ENCODE measurements around the gene PRR22.

The PRR22 gene

DNA sequence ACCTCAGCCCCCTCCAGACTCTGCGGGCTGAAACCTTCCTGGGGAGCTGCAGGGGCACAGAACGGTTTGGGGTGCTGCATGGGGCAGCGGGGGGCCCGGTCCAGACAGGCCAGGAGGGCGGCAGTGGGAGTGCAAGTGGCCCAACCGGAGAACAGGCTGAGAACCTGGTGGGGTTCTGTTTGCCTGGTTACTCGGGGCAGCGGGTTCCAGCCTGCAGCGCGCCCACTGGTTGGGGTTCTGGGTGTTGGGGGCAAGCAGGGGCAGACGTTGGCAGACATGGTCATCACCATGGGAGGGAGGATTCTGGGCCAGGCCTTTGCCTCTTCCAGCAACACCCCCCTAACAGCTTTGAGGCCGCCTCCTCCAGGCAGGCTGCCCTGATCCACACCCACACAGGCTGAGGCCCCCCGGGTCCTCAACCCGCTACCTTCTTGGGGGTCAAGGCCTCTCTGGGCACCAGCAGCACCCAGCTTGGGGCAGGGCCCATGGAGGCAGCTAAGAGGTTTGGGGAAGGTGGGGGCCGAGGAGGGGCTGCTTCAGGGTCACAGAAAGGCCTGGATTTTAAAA lies at the start of gene PRR22:
Gene PRR22 (minus strand): TSS at position 166 of the 567 bp plus-strand sequence. CDS start 86 bp downstream, at position 80.
- DNase-seq = no peak

DNA sequence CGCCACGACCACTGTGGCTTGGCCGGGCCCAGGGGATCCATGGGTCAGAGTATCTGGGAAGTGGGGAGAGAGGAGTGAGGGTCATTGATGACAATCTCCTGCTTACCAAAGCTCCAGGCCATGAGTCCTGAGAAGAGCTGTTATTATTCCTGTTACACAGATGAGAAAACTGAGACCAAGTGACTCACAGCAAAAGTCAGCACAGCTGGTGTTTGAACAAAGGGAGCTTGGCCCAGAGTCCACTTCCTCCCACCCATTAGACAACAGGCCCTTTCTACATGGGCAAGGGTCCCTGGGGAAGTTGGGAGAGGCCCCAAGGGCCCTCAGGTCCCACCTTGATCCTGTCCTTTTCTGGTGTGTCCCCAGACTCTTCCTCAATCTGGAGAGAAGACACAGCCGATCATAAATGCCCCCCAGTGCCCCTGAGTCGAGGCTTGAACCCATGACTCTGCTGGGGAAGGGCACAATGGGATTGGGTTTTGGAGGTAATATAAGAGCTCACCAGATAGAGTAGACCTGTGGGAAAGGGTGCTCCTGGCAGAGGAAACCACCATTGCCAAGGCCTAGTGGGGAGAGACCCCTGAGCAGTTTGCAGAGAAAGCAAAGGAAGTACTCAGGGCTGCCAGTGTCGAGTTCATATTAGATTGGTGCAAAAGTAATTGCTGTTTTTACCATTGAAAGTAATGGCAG lies 48.1 kb upstream of the PRR22 start:
- no peak for DNase-seq

DNA sequence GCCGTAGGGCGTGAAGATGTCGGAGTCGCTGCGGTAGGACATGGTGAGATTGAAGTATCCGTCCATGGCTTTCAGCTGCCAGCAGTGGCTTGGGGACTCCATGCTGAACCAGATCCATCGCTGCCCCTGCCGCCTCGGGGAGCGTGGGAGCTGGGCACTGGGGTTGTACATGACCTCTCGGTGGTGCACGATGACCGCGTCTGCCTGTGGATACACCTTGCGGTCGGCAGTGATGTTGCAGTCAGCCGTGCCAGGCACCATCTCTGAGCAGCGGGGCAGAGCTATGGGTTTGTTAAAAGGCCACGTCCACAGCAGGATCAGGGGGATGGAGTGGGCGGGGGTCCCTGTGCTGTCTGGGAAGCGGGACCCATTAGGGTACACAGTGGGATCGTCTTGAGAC lies 47.5 kb upstream of the PRR22 start:
- DNase-seq = no peak

DNA sequence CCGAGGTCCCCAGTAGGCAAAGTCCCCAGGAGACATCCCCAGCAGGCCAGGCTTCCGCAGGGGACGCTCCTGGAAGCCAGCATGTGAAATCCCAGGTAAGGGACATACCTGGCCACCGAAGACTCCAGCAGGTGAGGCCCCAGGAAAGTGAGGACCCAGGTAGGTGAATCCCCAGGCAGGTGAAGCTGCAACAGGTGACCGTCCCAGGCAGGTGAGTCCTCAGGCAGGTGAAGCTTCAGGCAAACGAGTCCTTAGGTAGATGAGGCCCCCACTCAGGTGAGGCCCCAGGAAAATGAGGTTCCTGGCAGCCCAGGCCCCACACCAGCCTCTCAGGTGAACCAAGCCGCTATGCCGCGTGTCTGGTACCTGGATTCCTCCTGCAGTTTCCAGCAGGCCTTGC lies 46.6 kb upstream of the PRR22 start:
- no peak for DNase-seq

DNA sequence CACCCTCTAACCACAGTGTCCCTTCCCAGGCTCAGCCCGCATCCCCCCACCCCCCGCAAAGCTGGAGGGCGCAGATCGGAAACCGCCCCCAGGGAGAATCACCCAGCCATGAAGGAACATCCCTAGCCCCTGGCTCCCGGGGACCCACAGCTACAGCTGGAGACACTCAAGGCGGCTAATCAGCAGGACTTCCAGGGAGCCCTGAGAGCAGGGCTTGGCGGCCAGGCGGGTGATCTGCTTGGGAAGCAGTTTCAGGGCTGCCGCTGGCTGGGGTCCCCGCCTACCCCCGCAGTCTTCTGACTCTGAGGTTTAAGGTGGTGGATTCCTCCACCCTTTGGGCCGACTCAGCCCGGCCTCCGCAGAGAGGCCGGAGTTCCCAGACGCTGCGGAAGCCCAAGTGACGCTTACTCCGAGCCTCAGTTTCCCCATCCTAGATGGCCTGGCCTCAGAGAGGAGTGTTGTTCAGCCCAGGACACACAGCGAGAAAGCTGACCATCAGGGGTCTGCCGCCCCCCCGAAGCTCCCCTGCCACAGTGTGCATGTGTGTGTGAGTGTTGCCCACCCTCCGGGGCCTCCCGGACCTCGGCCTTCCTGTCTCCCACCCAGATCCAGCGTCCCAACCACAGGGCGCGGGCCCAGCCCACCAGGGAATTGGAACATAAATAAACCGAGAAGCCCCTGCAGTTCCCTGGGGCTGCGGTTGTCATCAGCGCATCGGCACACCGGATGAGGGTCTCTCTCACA lies 45.2 kb upstream of the PRR22 start:
- no peak for DNase-seq

DNA sequence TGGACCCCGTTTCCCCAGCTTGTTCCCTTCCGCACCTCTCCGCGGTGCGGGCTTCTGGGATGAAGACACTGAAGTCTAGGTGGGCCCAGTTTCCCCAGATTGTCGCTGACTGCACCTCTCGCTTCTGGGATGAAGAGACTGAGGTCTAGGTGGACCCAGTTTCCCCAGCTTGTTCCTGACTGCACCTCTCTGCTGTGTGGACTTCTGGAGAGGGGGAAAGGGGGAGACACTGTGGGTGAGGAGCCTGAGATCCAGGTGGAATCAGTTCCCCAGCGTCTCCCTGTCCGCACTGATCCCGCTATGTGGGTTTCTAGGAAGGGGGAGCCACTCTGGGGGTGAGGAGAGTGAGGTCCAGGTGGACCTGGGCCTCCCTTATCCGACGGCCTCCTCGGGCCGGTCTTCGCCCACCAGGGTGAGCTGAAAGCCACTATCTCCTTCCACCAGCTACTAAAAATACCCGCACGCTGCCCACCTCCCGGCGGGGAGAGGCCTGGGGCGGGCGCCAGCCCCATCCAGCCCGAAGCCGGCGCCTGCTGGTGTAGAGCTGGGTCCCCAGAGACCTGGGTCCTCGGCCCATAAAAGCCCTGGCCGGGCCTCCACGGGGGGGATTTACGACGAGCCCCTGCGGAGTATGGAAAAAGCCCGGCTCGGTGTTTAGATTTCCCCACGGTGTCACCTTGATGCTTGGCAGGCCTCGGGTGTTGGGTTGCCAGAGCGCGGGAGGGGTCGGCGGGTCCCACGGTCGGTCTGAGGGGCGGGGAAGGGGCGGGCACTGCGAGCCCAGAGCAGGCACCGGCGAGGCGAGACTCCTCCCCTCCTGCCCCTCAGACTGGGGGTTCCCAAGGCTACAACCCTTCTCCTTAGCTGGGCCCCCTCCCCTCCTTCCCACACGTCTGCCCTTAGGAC lies 44.4 kb upstream of the PRR22 start:
- peak; percentile 46 for DNase-seq

DNA sequence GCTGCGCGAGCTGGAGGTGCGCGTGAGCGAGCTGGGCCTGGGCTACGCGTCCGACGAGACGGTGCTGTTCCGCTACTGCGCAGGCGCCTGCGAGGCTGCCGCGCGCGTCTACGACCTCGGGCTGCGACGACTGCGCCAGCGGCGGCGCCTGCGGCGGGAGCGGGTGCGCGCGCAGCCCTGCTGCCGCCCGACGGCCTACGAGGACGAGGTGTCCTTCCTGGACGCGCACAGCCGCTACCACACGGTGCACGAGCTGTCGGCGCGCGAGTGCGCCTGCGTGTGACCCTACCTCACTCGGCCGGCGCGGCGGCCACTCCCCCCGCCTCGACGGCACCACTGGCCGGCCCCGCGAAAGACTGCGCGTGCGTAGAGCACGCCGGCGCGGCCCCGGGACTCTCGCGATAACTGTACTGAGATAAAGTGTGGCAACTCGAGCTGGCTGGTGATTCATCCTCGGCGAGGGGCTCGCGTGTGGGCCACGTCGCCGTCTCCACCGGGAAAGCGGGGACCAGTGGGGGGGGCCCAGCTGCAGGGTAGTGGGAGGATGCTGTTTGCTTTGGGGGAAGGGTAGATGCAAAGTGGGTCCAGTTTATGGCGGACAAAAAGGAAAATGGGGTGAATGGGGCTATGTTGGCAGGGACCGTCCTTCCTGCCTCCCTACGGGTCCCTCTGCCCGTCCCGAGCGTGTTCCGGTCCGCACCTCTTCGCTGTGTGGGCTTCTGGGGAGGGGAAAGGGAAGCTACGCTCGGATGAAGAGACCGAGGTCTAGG lies 43.5 kb upstream of the PRR22 start:
- peak; percentile 98 for DNase-seq

DNA sequence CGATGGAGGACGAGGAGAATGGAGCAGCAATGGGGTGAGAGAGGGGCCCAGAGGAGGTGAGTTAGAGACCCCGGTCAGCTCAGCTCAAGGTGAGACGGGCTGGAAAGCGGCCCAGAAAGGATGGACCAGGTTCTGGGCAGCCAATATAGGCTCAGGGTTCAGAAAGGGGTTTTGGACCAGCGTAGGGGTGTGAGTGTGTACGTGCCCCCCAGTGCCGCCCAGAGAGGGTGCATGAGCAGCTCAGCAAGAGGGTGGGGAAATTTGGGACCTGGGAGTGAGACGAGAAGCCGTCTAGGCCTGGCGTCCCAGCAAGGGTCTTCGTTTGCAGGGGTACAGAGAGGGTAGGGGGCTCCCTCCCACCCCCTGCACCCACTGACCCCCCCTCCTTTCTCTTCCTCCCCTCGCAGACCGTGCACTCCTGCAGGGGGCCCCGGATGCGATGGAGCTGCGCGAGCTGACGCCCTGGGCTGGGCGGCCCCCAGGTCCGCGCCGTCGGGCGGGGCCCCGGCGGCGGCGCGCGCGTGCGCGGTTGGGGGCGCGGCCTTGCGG lies 42.9 kb upstream of the PRR22 start:
- DNase-seq = no peak

DNA sequence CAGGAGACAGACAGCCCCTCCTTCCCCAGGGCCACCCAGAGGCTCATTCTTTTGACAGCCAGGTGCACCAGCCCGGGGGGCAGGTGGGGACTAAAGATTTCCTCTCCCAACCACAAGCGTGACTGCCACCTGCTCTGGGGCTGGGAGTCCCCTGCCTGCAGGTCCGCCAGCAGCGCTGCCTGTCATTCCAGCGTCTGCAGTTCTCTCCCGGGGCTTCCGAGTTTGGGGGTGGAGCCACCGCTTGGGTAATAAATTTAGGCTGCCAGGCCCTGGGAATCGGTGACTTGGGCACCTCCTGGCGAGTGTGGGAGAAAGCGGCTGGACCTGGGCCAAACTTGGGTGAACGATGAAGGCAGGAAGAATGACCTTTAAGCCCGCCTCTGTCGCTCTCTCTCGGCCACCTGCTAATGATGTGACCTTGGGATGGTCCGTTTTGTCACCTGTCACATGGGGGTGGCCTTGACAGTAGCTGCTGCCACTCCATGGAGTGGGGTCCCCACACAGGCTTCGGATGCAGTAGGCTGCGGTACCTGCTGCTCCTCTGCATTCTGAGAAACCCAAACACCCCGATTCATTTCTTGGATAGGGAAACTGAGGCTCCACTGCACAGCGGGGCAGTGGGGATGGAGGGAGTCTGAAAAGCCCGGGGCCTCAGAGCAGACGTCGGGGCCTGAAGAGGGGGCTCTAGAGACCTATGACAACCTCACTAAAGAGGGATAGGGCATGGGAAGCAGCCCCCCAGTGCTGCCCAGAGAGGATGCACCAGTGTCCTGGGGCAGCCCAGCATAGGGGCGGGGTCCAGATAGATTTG lies 42.2 kb upstream of the PRR22 start:
- no peak for DNase-seq

DNA sequence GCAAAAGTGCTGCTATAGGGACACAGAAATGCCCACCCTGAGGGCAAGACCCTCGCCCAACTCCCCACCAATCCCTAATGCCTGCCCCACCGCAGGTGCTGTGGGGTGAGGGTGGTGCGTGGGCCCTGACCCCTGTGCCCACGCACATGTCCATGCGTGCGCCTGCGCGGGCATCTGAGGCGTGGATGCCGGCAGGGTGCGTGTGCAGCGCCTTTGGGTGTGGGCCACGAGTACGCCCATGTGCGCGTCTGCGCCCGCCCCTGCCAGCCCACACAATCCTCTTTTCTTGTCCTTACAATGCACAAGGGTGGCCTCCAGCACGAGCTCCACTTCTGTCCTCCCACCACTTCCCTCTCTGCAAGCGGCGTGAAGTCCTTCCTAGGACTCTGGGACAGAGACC lies 40.6 kb upstream of the PRR22 start:
- DNase-seq = no peak

DNA sequence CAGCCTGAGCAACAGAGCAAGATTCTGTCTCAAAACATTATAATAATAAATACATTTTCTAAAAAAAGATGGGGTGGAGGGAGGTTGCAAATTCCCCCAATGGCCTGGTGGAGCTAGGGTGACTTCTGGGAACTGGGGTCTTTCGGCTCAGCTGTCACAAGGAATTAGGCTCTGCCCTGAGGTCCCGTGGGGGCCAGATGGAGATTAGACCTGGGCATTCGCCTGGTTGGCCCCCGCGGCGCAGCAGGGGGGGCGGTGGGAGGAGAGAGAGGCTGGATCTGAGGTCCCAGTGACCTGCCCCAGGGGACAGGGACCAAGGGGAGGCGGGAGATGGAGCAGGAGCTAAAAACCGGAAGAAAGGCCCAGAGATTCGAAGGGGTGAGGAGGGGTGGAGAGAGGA lies 40.2 kb upstream of the PRR22 start:
- no peak for DNase-seq

DNA sequence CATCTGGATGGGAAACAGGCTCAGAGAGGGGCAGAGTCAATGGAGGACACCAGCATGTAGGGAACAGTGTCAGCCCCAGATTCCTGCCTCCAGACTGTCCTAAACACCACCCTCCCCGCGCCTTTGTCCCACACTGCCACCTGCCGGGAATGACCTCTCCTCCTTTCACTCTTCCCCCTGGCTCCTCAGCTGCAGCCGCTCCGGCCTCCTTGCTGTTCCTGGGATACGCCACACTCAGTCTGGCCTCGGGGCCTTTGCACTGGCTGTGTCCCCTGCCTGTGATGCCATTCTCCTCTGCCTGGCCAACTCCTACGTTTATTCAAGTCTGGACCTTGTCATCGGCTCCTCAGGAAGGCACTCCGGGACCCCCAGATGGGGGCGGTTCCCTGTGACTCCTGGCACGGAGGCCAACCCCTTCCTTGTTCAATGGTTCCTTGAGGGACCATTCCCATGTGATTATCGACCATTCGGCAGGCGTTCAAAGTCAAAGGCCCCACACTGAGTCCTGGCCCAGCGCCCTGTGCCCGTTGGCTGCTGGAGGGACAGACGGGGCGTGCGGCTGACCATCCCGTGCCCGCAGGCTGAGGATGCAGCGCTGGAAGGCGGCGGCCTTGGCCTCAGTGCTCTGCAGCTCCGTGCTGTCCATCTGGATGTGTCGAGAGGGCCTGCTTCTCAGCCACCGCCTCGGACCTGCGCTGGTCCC lies 39.2 kb upstream of the PRR22 start:
- no peak for DNase-seq

DNA sequence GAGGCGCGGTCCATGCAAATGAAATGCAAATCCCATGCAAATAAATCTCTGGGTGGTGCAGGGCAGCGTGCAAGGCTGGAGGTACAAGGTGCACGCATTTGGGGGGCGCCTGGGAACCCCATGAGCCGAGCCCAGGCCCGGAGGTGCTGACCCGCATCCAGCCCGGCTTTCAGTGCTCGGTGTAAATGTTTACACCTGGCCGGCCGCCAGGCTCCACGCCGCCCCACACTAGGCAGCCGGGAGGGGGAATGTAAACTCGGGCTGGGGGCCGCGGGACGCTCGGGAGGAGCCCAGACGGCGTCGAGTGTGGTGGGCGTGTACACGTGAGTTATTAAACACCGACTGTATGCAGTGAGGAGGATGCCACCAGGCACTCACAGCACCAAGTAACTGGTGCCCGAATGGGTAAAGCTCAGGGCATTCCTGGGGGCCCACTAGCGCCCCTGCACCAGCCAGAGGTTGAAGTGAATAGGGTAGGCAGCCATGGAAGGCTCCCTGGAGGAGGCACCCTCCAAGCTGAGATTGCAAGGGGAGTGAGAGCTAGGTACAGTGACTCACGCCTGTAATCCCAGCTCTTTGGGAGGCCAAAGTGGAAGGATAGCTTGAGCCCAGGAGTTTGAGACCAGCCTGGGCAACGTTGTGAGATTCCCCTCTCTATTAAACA lies 37.8 kb upstream of the PRR22 start:
- no peak for DNase-seq

DNA sequence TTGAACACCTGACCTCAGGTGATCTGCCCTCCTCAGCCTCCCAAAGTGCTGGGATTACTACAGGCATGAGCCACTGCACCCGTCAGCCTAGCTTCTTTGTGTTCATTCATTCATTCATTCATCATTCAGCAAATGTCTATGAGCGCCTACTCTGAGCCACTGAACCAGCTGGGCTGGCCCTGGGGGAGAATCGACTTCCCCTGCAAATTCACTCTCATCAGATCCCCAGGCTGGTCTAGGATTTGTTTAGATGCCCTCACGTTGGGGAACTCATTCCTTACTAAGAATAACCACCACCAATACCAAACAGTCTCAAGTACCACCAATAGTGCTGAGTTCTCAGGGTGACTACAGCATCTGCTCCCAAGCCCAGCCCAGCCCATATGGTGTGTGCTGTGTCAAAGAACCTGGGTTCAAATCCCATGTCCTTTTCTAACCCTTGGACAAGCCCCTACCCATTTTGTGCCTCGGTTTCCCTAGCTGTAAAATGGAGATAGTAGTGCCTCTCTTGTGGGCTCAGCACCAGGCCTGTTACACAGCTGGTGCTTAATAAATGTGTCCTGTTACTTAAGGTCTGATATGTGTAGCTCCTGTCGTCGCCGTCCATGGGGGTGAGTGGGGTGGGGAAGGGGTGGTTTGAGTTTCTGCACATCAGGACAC lies 37.1 kb upstream of the PRR22 start:
- DNase-seq = no peak

DNA sequence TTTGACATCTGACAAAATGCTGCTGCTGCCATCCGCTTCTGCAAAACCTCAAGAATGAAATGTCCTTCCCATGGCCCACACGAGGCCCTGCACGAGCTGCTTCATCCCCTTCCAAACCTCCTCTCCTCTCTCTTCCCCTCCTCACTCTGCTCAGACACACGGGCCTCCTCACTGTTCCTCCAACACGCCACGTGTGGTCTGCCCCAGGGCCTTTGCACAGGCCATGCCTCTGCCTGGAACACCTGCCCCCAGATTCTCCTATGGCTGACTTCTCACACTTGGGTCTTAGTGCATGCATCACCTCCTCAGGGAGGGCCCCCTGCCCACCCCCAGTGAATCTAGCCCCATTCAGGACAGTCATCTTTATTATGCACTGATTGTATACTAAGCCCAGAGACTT lies 36.2 kb upstream of the PRR22 start:
- DNase-seq = no peak

DNA sequence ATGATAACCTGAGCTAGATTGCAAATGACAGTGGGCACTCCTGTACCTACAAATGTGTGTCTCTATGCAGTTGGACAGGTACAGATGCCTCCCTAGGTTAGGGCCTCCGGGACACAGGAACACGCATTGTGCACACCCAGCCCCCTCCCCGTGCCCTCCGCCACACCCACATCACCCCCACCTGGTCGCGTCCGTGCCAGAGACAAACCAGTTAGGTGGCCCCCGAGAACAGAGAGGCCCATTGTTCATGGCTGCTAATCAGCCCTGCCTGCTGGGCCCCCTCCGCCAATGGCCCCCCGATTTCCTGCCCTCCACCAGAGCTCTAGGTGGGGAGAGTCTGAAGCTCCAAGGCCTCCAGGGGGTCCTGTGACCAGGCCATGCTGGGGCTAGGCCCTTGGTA lies 34.0 kb upstream of the PRR22 start:
- DNase-seq = no peak

DNA sequence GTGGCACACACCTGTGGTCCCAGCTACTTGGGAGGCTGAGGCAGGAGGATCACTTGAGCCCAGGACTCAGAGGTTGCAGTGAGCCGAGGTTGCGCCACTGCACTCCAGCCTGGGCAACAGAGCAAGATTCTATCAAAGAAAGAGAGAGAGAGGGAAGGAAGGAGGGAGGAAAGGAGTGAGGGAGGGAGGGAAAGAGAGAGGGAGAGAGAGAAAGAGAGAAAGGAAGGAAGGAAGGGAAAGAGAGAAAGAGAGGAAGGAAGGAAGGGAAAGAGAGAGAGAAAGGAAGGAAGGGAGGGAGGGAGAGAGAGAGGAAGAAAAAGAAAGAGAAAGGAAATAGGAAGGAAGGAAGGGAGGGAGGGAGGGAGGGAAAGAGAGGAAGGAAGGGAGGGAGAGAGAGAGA lies 32.7 kb upstream of the PRR22 start:
- DNase-seq = no peak

DNA sequence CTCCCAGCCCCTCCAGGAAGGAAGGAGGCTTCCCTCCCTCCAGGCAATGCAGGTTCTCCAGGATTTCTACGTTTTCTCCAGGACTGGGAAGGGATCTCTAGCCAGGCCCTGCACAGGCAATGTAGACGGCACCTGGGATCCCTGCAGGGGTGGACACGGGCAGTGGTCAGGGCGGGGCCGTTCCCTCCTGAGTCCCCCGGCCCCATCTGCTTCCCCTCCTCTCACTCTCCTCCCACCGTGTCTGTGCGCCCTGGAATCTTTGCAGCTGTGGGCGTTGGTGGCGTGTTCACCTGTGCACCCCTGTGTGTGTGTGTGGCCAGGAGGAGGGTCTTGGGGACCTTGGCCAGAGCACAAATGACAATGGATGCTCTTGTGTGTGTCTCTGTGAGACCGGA lies 30.3 kb upstream of the PRR22 start:
- no peak for DNase-seq

DNA sequence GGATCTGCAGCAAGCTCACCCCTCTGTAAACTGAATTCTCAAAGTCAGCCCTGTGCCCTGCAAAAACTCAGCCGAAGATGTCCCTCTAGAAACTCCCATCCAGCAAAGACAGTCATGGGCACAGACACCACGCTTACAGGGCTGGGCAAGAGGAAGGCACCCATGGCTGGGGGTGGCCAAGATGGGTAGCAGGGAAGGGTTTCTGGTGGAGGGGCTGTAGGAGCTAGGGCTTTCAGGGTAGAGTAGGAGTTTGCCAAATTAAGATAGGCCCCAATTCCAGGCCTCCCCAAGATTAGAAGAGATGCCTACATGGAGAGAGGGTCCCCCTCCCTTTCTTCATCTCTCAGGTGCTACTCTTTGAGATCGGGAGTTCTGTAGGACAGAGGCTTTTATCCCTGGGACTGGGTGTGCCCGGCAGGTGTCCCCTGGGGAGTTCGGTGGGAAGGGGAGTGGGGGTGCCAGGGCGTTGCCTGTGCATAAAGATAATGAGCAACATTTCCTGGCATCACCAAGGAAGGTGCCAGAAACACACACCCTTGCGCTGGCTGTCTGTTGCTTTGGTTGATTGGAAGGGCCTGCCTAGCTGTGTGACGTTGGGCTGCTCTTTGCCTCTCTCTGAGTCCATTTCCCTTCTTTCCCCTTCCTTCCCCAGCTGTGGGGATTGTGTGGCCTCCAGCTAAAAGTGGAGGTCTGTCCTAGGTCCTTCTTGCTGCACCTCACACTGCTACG lies 29.7 kb upstream of the PRR22 start:
- no peak for DNase-seq

Measured in activated CD4-positive, alpha-beta T cell treated with anti-CD3 and anti-CD28 coated beads, Interleukin-10, Interleukin-2, amounts not matched to agents 100 ng/mL and 50 ng/mL, durations not matched to agents 16 hours and 8 hours (primary cell).